Ovary (tissue), 3 donors: ENCODE measurements around the gene GGPS1.

ENCODE experiments used
- EP300 ChIP-seq: sonication (generic); formaldehyde crosslinking; IDR thresholded peaks from one replicate; pipeline ENCODE4 v1.6.1; 2017; ENCODE audit warnings: antibody characterized with exemption
- TF ChIP-seq, protein P1 (sequence below), 3 donors: fragments of 450-650 bp in 2 of 3; fragments of 200-600 bp in 1 of 3; IDR thresholded peaks; one replicate each; pipeline versions ENCODE4 v1.5.1 to v1.8.0; 2016 to 2022; ENCODE audit warnings: antibody characterized with exemption in 3 of 3, mild to moderate bottlenecking in 1 of 3
- donor health status: DM: no; HTN: no; CAD: no.

DNA sequence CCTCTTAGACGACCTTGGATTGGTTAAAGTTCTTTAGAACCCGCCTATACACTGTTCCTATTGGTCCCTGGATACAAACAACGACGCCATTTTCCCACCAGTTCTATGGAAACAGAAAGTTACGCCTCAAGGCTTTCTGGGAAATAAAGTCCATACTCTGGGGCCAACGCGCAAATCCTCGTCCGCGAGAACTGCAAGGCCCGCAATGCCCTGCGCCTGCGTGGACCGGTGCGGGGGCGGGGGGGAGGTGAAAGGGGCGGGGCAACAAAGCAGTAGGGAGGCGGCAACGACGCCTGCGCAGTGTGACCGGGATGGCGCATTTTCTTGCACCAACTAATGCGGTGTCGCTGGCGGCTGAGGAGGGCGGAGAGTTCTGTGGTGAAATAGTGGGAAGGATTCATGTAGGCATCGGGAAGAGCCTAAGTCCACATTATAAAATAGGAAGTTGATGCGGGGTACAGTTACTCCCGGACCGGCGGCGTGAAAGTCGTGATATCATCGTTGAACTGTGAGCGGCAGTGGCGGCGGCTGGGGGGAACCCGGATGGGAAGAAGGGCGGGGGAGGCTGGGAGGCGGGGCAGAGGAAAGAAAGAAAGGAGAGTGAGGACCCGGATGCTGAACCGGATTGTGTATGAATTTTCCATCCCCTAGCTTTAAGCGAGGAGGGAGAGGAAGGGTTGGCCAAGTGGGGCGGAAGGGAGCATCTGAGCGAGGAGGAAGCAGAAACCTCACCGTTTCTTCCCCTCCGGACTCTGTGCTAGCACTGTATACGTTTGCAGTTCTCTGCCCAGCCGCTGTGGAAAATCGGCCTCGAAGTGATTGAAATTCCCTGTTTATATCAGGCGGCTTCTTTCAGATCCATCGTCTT, at the start of gene GGPS1:
- TF ChIP-seq, protein P1, sequence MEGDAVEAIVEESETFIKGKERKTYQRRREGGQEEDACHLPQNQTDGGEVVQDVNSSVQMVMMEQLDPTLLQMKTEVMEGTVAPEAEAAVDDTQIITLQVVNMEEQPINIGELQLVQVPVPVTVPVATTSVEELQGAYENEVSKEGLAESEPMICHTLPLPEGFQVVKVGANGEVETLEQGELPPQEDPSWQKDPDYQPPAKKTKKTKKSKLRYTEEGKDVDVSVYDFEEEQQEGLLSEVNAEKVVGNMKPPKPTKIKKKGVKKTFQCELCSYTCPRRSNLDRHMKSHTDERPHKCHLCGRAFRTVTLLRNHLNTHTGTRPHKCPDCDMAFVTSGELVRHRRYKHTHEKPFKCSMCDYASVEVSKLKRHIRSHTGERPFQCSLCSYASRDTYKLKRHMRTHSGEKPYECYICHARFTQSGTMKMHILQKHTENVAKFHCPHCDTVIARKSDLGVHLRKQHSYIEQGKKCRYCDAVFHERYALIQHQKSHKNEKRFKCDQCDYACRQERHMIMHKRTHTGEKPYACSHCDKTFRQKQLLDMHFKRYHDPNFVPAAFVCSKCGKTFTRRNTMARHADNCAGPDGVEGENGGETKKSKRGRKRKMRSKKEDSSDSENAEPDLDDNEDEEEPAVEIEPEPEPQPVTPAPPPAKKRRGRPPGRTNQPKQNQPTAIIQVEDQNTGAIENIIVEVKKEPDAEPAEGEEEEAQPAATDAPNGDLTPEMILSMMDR (IDR thresholded peaks at IDR 0.05): peak in 1 of 3 donors; percentile 6
- peak; percentile 24 for TF ChIP-seq EP300
